Heart left ventricle (tissue), 16 donors: Measurements from ENCODE around the gene CRIP1. TPM values are rescaled to one million over a fixed set of nuclear protein-coding genes. Genes with fewer than 3 reads are reported as not detected.

Experiments used
- ATAC-seq, 4 donors: fragments of 200-7000 bp; cut with Tn5 transposase; one replicate each; pipeline ENCODE4 v1.9.1; 2020 to 2022; ENCODE audit warnings: moderate library complexity in 4 of 4, mild to moderate bottlenecking in 3 of 4, moderate number of reproducible peaks in 1 of 4
- DNase-seq, 5 donors: peaks; one replicate each; pipeline ENCODE4 v3.0.0-alpha.2; 2020
- H3K27ac ChIP-seq, 12 donors: fragments of 200-600 bp; sonication (generic) in 4 of 12; one replicate each; pipeline versions ENCODE4 v1.5.0 to v1.8.0; 2016 to 2022; ENCODE audit warnings: mild to moderate bottlenecking in 2 of 12
- H3K27me3 ChIP-seq, 9 donors: fragments of 200-600 bp; sonication (generic) in 2 of 9; one replicate each; pipeline versions ENCODE4 v1.5.1 to v1.8.0; 2016 to 2022; ENCODE audit warnings: mild to moderate bottlenecking in 3 of 9
- H3K36me3 ChIP-seq, 9 donors: fragments of 200-600 bp; sonication (generic) in 2 of 9; one replicate each; pipeline versions ENCODE4 v1.5.0 to v1.8.0; 2018 to 2022; ENCODE audit warnings: mild to moderate bottlenecking in 2 of 9
- H3K4me1 ChIP-seq, 12 donors: fragments of 200-600 bp; sonication (generic) in 4 of 12; one replicate each; pipeline versions ENCODE4 v1.5.0 to v1.8.0; 2016 to 2022; ENCODE audit warnings: mild to moderate bottlenecking in 3 of 12
- H3K4me3 ChIP-seq, 12 donors: fragments of 200-600 bp; sonication (generic) in 4 of 12; one replicate each; pipeline versions ENCODE4 v1.5.0 to v1.8.0; 2017 to 2022; ENCODE audit warnings: mild to moderate bottlenecking in 9 of 12, moderate library complexity in 4 of 12
- H3K9me3 ChIP-seq, 12 donors: fragments of 200-600 bp; sonication (generic) in 4 of 12; one replicate each; pipeline versions ENCODE4 v1.5.0 to v1.8.0; 2016 to 2022; ENCODE audit warnings: mild to moderate bottlenecking in 1 of 12
- POLR2A ChIP-seq, 2 donors: fragments of 450-650 bp; IDR thresholded peaks; one replicate each; pipeline ENCODE4 v1.6.1; 2017; ENCODE audit warnings: antibody characterized with exemption in 2 of 2, mild to moderate bottlenecking in 2 of 2, moderate library complexity in 2 of 2
- WGBS, 4 donors: extraction: QIAGEN DNeasy Blood & Tissue Kit in 2 of 4; methylation state at CpG; one replicate each; pipeline versions ENCODE4 v1.1.5 to v1.1.7; 2013 to 2018; 5-methylcytosine and 5-hydroxymethylcytosine counted together
- intact Hi-C, 10 donors: fragments of 100-400 bp; cut with DNase I; formaldehyde crosslinking; loops; one replicate each; pipeline versions ENCODE4 v1.11.1 to v1.14.2; 2022
- polyA plus RNA-seq, 2 donors: library from polyadenylated mRNA; stranded (reverse); fragments of 200-250 nt; gene quantifications; one replicate each; pipeline ENCODE4 v1.2.3, GENCODE V29; 2013
- total RNA-seq, 9 donors: library from RNA; depleted of rRNA in 2 of 9; stranded (reverse); fragments of >200 nt in 2 of 9; fragmentation: NEBNext Ultra II Directional in 3 of 9; extraction: Animal tissue kit (Norgen Biotek cat#: 25700) in 3 of 9; gene quantifications; one replicate each; pipeline versions ENCODE4 v1.1.0 to v1.2.4, GENCODE V29; 2016 to 2023
- TF ChIP-seq, protein P1 (sequence below), 12 donors: fragments of 200-600 bp; sonication (generic) in 4 of 12; IDR thresholded peaks; one replicate each; pipeline versions ENCODE4 v1.5.0 to v1.8.0; 2018 to 2022; ENCODE audit warnings: antibody characterized with exemption in 12 of 12, mild to moderate bottlenecking in 5 of 12
- donor health status: ischemic (EF 13 %, LVEDD 7.1; RV severe dilation, severe dysfunction).
- donor health status: healthy with polysubstance abuse.
- donor health status: DM: no; HTN: yes; CAD: no.
- donor health status: DM: no; HTN: no; CAD: no.
- donor health status: ischemic (EF 25% LVEDD 6.9; RV normal size, moderate dysfunction).
- donor health status: ischemic (EF 25% LVEDD 5.7; RV mildly dilated, moderate dysfunction).
- donor health status: healthy.
- donor health status: DM: yes; HTN: yes; CAD: no.
- donor health status: ischemic (EF 35%, LVEDD 5.7; RV mildly dilated, moderate dysfunction).
- donor health status: nonischemic (EF 11% LVEDD 7.7; RV severe dilation, severe dysfunction).
- donor health status: DM: yes; HTN: yes; CAD: no.
- donor health status: PGD.
- donor health status: ischemic (EF 29% LVEDD 5.4; RV normal size, mild dysfunction).
- donor health status: nonischemic (EF 23%, LVEDD 6.1; RV moderate dilation, normal function).

The CRIP1 gene
- total and polyA plus RNA-seq, 11 donors: 12.1 to 195 (median 62.3) TPM

GRCh38 chr14:105508601-105509000 is 21.9 kb downstream of the CRIP1 start:
- no peak overlapping the region for H3K4me3 ChIP-seq
- 86 to 95% (median 90%) methylated on average over 12 of the region's 12 CpGs for WGBS, 4 donors
- TF ChIP-seq, protein P1, sequence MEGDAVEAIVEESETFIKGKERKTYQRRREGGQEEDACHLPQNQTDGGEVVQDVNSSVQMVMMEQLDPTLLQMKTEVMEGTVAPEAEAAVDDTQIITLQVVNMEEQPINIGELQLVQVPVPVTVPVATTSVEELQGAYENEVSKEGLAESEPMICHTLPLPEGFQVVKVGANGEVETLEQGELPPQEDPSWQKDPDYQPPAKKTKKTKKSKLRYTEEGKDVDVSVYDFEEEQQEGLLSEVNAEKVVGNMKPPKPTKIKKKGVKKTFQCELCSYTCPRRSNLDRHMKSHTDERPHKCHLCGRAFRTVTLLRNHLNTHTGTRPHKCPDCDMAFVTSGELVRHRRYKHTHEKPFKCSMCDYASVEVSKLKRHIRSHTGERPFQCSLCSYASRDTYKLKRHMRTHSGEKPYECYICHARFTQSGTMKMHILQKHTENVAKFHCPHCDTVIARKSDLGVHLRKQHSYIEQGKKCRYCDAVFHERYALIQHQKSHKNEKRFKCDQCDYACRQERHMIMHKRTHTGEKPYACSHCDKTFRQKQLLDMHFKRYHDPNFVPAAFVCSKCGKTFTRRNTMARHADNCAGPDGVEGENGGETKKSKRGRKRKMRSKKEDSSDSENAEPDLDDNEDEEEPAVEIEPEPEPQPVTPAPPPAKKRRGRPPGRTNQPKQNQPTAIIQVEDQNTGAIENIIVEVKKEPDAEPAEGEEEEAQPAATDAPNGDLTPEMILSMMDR (IDR thresholded peaks at IDR 0.05): no peak
- no peak for TF ChIP-seq POLR2A (IDR thresholded peaks at IDR 0.05)
- peaks cover 0 to 54% (median 9%) of the 10 kb centered on the region in 9 donors for H3K27me3 ChIP-seq
- no peaks in the 10 kb centered on the region for H3K36me3 ChIP-seq
- intact Hi-C loops: no loop called here
- no peaks in the 10 kb centered on the region for H3K9me3 ChIP-seq
- H3K4me1 ChIP-seq: no peaks in the 10 kb centered on the region
- DNase-seq: no peak
- no peak overlapping the region for H3K27ac ChIP-seq
- ATAC-seq: no peak

DNA sequence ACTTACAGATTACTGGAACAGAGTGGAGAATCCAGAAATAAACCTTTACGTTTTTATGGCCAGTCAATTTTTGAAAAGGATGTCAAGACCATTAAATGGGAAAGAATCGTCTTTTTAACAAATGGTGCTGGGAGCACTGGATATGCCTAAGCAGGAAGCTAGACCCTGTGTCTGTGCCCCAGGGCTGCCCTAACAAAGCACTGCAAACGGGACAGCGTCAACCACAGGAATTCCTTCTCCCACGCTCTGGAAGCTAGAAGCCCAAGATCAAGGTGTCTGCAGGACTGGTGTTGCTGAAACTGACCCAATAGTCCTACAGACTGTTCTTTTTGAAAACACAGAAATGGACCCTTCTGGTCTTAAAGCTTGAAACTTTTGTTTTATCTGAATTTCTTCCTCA is 30.4 kb downstream of the CRIP1 start:
- Histone ChIP-seq H3K9me3 (no peaks in the 10 kb centered on the region), H3K36me3 (no peaks in the 10 kb centered on the region), H3K4me3 (no peak overlapping the region), H3K27me3 (peaks cover 0 to 23% (median 4%) of the 10 kb centered on the region in 9 donors), H3K27ac (no peak overlapping the region), H3K4me1 (no peaks in the 10 kb centered on the region)
- intact Hi-C loops: no loop called here
- DNase-seq: no peak
- WGBS, 4 donors: 46 to 62% (median 50%) methylated on average over 5 of the region's 5 CpGs
- TF ChIP-seq, protein P1 (IDR thresholded peaks at IDR 0.05): no peak
- no peak for TF ChIP-seq POLR2A (IDR thresholded peaks at IDR 0.05)
- no peak for ATAC-seq

DNA sequence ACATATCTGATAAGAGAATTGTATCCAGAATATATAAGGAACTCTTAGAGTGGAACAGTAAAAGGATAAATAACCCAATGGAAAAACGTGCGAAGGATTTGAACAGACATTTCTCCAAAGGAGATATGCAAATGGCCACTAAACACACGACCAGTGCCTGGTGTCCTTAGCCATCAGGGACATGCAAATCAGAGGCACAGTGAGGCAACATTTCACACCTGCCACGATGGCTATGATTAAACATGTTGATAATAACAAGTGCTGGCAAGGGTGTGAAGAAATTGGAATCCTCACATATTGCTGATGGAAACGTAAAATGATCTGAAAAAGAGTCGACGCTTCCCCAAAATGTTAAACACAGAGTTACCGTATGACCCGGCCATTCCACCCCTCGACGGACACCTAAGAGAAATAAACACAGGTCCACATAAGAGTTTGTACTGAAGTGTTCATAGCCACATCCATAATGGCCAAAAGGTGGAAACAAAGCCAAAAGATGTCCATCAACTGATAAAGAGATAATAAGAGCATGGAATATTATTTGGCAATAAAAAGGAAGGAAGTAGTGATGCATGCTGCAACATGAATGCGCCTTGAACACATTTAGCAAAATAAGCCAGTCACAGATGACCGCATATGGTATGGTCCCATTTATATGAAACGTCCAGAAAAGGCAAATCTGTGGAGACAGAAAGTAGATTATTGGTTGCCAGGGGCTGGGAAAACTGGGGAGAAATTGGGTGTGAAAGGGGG is 33.4 kb downstream of the CRIP1 start:
- intact Hi-C loops: loop anchor here in 2 of 10 donors (10.0 kb wide), 2 partner anchors 75 to 425 kb away; no protein-coding TSS in a partner anchor
- ATAC-seq: no peak

DNA sequence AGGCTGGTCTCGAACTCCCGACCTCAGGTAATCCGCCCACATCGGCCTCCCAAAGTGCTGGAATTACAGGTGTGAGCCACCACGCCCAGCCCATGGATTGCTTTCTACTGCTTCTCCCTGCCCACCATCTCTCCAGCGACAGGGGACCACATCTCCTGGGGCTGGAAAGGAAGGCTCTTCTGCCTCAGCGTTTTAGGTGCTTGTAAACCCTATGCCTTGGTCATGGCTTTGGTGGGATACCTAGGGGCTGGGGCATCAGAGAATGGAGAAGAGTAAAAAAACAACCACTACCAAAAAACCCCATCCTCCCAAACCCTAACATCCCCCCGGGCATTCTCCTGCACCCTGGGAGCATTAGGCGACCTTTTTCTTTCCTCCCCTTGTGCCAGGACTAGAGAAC is 38.6 kb downstream of the CRIP1 start:
- DNase-seq: no peak
- no peak overlapping the region for H3K27ac ChIP-seq
- 89 to 93% (median 91%) methylated on average over 9 of the region's 9 CpGs for WGBS, 4 donors

More for the DNA sequence above, 33.4 kb downstream of the CRIP1 start:
- H3K9me3 ChIP-seq: no peaks in the 10 kb centered on the region
- no peaks in the 10 kb centered on the region for H3K4me1 ChIP-seq
- no peak overlapping the region for H3K4me3 ChIP-seq
- H3K27ac ChIP-seq: no peak overlapping the region
- no peak for TF ChIP-seq POLR2A (IDR thresholded peaks at IDR 0.05)
- TF ChIP-seq, protein P1 (IDR thresholded peaks at IDR 0.05): no peak
- H3K36me3 ChIP-seq: no peaks in the 10 kb centered on the region
- H3K27me3 ChIP-seq: peaks cover 0 to 6% (median 2%) of the 10 kb centered on the region in 9 donors
- 68 to 74% (median 71%) methylated on average over 14 of the region's 14 CpGs for WGBS, 4 donors
- no peak for DNase-seq

More for the DNA sequence above, 38.6 kb downstream of the CRIP1 start:
- ATAC-seq: no peak
- TF ChIP-seq POLR2A (IDR thresholded peaks at IDR 0.05): no peak
- TF ChIP-seq, protein P1 (IDR thresholded peaks at IDR 0.05): no peak
- no peak overlapping the region for H3K4me3 ChIP-seq
- peaks cover 0 to 28% (median 2%) of the 10 kb centered on the region in 9 donors for H3K27me3 ChIP-seq
- H3K36me3 ChIP-seq: no peaks in the 10 kb centered on the region
- intact Hi-C loops: loop anchor here in 7 of 10 donors (5.0 to 10.0 kb wide), 6 partner anchors 33 to 431 kb away; partner anchors contain the start of gene TEDC1 (in 1 of the 7)
- no peaks in the 10 kb centered on the region for H3K9me3 ChIP-seq
- peaks cover 11 to 41% (median 27%) of the 10 kb centered on the region in 12 donors for H3K4me1 ChIP-seq
